Epithelial cell of proximal tubule (primary cell): Measurements from ENCODE around the gene CCDC34. TPM values are rescaled to one million over a fixed set of nuclear protein-coding genes. Genes with fewer than 3 reads are reported as not detected.

Source experiments
- DNase-seq: peaks from one replicate; pipeline ENCODE4 v3.0.0-alpha.2; 2011; ENCODE audit warnings: low read depth
- H3K4me3 ChIP-seq: 2 replicates; pipeline ENCODE4 v1.5.1; 2011; ENCODE audit warnings: low read depth, mild to moderate bottlenecking, low read length
- total RNA-seq: library from RNA; depleted of rRNA; stranded (reverse); fragments of >200 nt; gene quantifications from 2 replicates; pipeline ENCODE4 v1.2.3, GENCODE V29; 2015
- TF ChIP-seq, protein P1 (sequence below): conservative IDR thresholded peaks from 2 replicates; pipeline ENCODE4 v1.5.1; 2012; ENCODE audit warnings: low read depth, mild to moderate bottlenecking, low read length

The CCDC34 gene
- total RNA-seq, 1 donor from 2014 or later, result 5.7 TPM

DNA sequence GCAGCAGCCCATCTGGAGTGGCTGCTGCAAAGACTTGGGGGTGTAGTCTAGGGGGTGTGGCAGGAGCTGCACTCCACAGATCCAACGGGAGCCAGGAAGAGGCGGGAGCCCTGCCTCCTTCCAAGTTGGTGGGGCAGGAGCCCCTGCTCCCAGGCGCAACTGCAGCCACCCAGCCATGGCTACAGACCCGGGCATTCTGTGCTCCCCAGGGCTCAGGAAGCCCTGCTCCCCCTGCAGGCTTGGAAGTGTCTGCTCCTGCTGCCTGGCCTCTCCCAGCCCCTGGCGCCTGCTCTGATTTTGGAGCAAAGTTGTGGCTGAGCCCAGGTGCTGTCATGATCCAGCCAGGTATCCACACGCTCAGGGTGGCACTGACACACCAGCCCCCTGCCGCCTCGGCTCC is 58.5 kb downstream of the CCDC34 start:
- TF ChIP-seq, protein P1, sequence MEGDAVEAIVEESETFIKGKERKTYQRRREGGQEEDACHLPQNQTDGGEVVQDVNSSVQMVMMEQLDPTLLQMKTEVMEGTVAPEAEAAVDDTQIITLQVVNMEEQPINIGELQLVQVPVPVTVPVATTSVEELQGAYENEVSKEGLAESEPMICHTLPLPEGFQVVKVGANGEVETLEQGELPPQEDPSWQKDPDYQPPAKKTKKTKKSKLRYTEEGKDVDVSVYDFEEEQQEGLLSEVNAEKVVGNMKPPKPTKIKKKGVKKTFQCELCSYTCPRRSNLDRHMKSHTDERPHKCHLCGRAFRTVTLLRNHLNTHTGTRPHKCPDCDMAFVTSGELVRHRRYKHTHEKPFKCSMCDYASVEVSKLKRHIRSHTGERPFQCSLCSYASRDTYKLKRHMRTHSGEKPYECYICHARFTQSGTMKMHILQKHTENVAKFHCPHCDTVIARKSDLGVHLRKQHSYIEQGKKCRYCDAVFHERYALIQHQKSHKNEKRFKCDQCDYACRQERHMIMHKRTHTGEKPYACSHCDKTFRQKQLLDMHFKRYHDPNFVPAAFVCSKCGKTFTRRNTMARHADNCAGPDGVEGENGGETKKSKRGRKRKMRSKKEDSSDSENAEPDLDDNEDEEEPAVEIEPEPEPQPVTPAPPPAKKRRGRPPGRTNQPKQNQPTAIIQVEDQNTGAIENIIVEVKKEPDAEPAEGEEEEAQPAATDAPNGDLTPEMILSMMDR, result no peak
- no peak overlapping the region for H3K4me3 ChIP-seq
- no peak for DNase-seq

DNA sequence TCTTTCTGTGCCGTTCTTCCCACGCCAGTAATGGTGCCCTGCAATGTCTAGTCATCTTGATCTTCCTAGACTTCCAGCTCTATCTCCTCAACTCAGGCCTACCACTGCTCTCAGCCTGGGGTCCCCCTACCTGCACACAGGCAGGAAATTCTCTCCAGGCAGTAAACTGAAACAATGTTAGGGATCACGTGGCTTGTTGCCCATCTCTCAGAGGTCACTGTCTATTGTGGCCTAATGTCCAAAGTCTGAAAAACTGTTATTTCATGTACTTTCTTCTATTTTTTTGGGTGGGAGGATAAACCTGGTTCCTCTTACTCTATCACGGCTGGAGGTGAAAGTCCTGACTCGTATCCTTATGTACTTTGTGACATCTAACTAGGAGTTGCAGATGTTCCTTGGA is 59.1 kb downstream of the CCDC34 start:
- H3K4me3 ChIP-seq, result no peak overlapping the region
- no peak for DNase-seq
- TF ChIP-seq, protein P1, result no peak

DNA sequence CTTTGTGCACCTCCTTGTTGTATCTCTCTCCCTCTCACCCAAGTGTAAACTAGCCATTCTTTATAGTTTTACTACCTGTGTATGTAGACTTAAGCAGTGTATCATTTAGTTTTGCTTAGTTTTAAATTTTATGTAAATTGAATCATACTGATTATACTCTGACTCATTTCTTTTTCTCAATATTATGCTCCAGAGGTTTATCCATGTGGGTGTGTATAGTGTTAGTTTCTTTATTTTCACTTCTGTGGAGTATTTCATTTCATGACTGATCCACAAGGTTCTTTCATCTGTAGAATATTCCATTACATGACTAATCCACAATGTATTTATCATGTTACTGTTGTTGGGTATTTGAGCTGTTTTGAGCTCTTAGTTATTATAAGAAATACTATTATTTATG is 62.0 kb downstream of the CCDC34 start:
- no peak for DNase-seq
- TF ChIP-seq, protein P1, result no peak

DNA sequence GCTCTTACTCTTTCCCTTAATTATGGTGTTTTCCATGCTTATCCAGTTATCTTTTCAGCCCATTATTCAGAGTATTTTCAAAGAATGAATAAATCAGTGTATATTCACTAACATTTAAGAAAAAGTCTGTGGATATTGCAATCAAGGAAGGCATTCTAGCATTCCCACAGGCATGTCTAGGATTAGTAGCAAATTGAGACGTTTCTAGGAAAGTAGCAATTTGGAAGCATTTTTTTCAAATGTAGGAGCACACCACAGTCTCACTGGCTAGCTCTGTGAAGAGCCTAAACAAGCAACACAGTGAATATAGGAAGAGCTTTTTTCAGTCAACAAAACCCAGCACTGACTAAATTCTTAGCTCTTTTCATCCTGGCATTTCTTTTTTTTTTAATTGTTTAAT is 65.4 kb downstream of the CCDC34 start:
- no peak for DNase-seq
- no peak overlapping the region for H3K4me3 ChIP-seq
- TF ChIP-seq, protein P1, result no peak

More for the DNA sequence above, 62.0 kb downstream of the CCDC34 start:
- H3K4me3 ChIP-seq, result no peak overlapping the region

DNA sequence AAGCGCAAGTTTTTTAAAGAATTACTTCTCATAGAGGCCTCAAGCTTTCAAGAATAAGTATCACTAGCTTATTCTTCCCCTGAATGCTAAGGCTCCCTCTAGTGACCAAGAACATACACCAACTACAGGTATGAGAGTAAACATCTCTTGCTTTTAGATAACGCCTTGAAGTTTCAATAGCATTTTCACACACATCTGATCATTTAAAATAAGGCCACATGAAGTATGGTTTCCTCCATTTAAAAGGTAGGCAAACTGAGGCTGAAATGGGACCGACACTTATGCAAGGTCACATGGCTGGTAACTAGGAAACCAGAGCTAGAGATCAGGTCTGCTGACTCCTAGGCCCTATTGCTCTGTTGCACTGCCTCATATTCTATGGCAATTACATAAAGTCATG is 66.5 kb downstream of the CCDC34 start:
- TF ChIP-seq, protein P1, result peak; percentile 88
- no peak for DNase-seq
- no peak overlapping the region for H3K4me3 ChIP-seq

DNA sequence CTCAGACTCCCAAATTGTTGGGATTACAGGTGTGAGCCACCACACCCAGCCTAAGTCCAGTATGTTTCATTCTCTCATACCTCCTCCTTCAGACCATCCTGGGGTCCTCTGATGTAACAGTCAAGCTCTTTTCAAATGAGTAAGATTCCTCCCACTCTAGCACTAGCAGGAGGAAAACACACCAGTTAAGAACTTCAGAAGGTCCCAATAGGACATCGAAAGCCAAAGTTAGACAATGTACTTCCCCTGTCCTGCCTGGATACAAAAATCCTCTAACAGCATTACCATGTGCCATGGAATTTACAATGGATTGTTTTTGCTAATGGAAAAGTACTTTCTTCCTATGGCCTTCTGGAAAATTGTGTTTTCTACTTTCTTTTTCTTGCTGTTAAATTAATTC is 67.1 kb downstream of the CCDC34 start:
- DNase-seq, result no peak
- H3K4me3 ChIP-seq, result no peak overlapping the region
- TF ChIP-seq, protein P1, result no peak

DNA sequence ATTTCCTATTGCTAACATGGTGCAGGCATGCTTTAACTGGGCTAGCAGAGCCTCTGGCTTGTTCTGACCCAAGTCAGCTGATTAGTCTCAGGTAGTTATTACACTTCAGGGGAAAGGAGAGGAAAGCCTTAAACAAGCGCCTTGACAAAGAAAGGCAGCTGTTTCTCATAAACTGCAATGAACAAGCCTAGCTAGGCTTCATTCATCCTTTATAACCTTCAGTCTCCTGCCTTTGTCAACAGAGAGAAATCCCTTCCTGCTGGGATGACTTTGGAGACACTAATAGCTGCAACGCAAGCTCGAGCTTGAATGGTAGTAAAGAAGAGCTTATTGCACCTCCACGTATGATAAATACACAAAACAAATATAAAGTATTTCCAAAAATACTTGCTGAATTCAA is 68.4 kb downstream of the CCDC34 start:
- DNase-seq, result no peak

More for the DNA sequence above, 68.4 kb downstream of the CCDC34 start:
- TF ChIP-seq, protein P1, result no peak
- no peak overlapping the region for H3K4me3 ChIP-seq
